Measurements from ENCODE around the gene CPSF4L.
"Not testable (repeated sequence)": the region's sequence is repeated elsewhere in the genome, so short reads cannot be mapped to it uniquely, and the experiment has no call there.

Gene CPSF4L

DNA sequence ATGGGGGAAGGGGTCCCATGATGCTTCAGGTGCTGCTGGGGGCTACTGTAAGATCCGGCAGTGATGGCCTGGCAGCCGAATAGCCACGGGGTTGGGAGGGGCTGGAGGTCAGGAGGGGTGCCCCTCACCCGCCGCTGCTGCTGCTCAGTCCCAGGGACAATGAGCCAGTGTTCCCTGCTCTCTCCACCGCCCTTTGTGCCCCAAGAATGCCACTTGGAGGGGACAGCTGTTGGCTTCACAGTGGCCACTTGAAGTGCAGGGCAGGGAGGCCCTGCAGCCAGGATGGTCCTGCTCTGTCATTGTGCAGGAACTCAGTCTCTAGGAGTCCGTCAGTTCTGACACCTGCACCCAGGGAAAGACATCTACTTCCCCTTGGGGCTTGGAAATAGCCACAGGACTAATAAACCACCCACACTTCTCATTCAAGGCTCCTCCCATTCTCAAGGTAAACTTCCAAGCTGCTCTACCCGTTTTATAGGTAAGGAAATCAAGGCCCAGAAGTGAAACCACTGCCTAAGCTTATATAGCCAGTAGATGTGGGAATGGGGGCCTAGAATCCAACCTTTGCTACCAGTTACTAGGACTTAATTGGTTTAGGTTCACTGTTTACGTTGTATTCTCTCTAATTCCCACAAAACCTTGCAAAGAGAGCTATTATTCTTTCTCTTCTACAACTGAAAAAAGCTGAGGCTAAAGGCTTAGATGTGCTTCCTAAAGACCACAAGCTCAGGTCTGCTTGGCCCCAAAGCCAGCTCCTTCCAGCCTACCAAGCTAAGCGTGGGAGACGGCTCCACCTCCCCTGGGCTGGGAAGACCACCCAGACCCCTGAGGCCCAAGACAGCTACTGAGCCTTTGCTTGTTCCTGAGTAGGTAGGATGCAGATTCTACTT is 6.2 kb upstream of the CPSF4L start:
- no peak for DNase-seq (ENCODE audit: low read depth)

DNA sequence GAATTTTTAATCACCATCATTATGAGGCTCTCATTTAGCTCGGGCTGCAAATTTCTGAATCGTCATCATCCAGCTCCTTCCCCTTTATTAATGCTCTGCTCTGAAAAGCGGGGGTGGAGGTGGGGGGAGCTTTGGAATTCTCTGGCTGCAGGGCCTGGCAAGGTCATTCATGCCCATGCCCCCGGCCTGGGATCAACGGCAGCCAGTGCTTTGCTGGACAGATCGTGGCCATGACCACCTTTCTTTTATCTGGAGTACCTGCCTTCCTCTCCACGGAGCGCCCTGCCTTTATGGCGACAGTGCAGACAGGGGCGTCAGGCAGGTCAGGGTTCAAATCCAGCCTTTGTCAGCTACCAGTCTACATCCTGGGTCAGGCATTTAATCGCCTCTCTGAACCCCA is 5.1 kb upstream of the CPSF4L start:
- DNase-seq (ENCODE audit: low read depth): no peak

DNA sequence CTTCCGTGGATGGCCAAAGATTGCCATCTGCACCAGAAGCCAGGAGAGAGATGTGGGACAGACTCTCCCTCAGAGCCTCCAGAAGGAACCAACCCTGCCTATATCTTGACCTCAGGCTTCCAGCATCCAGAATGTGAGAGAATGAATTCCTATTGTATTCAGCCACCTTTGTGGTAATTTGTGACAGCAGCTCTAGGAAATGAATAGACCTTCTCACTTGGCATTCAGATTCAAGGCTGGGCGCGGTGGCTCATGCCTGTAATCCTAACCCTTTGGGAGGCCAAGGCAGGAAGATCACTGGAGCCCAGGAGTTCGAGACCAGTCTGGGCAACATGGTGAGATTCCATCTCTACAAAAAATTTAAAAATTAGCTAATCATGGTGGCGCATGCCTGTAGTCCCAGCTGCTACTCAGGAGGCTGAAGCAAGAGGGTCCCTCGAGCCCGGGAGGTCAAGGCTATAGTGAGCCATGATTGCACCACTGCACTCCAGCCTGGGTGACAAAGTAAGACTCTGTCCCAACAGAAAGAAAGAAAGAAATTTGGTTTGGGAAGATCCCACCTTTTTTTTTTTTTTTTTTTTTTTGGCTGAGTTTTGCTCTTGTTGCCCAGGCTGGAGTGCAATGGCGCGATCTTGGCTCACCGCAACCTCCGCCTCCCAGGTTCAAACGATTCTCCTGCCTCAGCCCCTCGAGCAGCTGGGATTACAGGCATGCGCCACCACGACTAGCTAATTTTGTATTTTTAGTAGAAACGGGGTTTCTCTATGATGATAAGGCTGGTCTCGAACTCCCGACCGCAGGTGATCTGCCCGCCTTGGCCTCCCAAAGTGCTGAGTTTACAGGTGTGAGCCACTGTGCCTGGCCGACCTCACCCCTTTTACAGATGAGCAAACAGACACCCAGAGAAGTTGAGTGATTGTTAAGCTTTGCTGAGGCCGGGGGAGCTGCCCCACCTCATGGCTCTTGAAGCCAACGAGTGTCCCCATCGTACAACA is 4.3 kb upstream of the CPSF4L start:
- no peak for DNase-seq (ENCODE audit: low read depth)

DNA sequence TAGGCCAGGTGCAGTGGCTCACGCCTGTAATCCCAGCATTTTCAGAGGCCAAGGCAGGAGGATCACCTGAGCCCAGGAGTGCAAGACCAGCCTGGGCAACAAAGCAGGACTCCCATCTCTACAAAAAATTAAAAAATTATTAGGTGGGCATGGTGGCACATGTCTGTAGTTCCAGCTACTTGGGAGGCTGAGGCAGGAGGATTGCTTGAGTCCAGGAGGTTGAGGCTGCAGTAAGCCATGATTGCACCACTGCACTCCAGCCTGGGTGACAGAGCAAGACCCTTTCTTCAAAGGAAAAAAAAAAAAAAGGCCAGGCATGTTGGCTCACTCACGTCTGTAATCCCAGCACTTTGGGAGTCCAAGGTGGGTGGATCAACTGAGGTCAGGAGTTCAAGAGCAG is 2.8 kb upstream of the CPSF4L start:
- not testable (repeated sequence) for DNase-seq (ENCODE audit: low read depth)

DNA sequence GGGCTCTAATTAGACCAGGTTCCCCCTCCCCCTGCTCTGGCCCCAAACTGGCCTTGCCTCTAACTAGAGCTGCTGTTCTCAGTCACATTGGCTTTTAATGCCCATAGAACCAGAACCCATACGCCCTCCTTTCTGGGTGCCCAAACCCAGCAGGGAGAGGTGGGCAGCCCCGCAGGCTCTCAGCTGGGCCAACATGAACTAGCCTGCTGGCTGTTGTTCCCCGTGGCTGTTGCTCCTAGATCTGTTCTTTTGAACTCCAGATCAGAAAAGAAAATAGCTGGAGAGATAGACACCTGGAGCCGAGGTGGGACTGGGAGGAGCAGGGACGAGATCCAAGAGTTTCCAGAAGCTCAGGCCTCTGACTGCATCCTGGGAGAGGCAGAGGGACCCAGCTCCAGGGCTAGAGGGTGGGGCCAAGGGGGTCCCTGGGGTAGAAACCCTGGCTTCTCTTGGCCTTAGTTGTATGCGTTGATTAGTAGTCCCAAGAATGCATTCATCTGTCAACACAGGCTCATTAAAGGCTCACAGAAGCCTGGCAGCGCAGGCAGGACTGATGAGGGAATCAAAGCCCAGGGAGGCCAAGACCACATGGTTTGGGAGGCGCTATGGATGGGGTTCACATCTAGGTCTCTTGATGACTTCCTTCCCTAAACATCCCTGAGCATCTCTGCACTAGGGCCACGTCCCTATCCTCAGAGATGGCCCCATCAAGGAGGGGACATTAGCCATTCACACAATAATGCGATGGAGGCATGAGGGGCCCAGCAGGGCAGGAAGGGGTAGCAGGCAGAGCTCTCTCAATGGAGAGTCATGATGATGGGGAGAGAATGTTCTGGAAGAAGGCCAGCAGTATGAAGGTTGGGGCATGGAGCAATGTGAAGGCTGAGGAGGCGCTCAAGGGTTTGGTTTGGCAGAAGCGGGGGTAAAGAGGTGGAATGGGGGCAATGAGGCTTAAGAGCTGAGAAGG is 1.3 kb upstream of the CPSF4L start:
- no peak for DNase-seq (ENCODE audit: low read depth)

DNA sequence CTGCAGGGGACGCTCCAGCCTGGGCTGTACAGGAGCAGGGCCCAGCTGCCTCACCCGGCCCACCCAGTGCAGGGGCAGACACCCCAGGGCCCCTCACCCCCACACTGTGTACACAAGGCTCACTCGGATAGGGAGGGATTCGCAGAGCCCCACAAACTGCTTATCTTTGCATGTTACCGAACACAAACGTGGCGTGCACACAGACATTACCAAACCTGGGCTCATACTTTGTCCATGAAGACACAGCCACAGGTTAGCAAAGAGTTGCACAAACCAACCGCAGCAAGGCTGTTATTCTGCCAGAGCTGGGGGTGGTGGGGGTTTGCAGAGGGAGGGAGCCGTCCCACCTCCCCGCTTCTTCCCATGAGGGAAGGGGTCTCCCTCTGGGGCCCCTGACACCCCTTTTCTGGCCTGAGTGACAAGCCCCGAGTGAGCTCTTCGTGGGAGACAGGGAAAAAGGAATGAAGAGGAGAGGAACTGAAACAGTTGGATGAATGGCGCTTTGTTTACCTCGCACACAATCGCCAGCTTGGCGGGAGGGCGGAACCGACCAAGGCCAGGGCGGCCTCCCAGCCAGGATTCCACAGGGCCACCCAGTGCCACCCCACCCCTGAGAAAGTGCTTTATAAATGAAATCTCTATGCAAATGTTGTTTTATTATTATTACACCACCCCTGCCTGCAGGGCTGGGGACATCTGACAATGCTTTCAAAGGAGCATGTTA is 434 bp upstream of the CPSF4L start:
- DNase-seq (ENCODE audit: low read depth): no peak

DNA sequence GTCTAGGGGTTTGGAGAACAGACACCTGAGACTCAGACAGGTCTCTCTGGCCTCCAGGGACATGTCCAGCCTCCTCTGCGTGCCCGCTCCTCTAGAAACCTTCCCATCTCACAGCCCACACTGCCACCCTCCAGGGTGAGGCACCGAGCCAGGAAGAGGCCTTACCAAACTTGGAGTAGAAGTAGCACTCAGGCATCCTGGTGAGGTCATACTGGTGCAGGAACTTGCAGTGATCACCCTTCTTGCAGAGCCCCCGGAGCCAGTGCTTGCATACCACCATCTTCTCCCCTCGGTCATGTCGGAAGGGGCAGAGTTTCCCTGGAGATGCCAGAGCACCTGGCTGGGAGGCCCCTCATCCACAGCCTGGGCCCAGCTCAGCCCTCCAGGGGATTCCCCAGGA is 4.2 kb downstream of the CPSF4L start:
- DNase-seq (ENCODE audit: low read depth): no peak

DNA sequence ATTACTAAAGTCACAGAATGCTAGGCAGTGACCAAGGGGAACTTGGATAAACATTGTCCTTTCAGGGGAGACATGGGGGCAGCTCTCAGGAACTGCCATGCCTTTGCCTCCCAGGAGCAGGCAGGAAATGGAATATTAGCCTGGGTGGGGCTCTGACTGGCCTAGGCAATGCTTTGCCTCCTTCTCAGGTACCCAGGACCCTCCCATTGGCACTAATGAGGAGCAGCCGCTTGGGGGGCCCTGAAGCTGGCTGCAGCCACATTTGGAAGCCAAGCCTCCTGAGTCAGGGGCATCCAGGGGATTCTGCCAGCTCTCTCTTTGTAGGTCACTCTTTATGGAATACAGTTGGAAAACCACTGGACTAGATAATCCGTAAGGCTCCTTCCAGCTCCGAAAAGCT is 5.5 kb downstream of the CPSF4L start:
- no peak for DNase-seq (ENCODE audit: low read depth)

DNA sequence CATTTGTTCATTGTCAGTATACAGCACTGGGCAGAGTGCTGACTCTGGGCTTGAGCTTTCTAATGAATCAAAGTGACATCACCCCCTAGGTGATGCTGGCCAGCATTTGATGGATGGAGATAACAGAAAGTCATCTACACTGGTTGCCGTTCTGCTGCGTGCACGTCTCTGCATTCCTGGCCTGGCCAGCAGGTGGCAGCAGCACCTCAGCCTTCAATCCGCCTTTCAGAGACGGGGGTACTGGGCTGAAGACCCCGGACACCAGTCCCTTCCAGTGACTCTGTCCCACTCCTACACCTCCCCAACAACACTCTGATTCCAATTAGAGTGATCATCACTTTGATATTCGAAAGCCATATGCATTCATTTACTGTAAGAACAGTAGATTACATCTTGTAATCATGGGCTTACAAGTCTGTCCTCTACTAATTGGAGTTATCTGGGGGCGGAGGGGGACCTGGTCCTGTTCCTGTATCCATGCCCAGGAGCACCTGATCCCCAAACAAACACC is 6.0 kb downstream of the CPSF4L start:
- DNase-seq (ENCODE audit: low read depth): no peak

DNA sequence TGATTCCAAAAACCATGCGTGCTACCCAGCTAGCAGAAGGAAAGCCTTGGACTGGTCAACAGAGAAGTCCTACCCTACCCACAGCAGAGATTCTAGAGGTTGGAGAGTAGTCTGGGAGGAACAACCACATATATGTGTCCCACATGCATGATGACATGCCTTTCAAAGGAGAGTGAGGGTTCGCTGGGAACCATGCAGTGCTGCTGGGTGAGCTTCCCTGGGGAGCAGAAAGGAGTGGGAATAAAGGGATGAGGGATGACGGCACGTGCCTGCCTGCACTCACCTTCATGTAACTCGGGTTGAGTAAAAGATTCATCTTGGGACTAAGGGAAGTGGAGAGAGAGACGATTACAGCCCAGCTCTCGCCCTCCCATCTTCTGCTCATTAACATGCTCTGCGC is 9.8 kb downstream of the CPSF4L start:
- no peak for DNase-seq (ENCODE audit: low read depth)

DNA sequence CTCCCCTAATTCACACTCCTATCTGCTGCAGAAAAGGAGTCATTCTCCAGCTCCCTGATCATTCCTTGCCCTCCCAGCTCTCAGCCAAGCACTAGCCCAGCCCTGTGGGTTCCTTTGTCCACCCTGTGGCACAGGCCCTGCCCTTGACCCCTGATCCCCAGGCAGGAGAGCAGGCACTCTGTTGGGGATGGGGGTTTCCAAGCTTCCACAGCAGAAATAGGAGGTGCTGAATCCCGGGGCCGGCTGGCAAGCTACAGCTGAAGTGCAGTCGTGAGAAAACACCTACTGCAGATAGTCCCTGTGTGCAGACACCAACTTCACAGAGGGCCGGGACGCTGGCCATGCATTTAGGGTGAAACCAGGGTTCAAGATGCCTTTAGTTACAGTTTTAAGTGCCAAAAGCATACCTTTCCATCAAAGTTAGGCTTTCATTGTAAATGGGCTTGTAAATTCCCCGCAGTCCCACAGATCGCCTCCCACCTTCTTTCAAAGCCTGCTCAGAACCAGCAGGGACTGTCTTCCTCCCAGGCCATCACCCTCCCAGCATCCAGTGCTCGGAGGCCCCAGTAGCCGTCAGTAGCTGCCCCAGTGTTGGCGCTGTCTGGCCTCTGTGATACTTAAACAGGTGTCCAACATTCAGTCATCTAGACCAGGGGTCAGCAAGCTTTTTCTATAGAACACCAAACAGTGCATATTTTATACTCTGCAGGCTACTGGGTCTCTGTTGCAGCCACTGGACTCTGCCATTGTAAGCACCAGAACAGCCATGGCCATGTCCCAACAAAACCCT is 10.6 kb downstream of the CPSF4L start:
- no peak for DNase-seq (ENCODE audit: low read depth)

DNA sequence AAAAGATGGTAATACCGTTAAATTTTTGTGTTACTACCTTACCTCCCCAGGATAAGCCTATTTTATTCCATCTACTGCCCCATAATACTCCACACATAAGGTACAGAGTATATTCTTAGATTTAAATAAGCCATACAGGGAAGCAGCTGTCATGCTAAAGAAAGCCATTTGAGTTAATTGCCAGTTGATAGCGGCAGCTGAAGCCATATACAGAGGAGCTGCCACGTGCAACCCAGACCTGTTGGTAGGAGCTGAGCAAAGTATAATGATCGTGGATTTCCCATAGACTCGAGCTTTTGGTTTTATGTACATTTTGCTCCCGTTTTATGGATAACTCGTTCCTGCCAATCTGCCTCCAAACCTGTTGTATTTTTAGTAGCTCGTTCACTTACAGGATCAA is 12.0 kb downstream of the CPSF4L start:
- DNase-seq (ENCODE audit: low read depth): no peak

DNA sequence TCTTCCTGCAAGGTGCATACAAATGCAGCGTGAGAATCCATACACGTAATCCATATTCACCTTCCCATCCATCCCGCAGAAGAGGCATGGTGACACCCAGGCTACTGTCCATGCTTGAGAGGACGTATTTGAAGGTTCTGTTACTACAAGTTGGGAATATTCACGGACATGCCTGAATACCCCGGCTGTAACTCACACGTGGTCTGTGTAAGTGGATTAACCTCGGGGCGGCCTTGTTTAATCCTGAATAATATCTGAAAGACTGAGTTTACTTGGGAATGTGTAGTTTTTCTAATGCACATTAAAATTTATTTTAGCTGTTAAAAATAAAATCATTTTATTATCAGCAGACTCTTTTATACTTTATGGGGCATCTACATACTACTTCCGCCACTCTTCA is 13.1 kb downstream of the CPSF4L start:
- no peak for DNase-seq (ENCODE audit: low read depth)

DNA sequence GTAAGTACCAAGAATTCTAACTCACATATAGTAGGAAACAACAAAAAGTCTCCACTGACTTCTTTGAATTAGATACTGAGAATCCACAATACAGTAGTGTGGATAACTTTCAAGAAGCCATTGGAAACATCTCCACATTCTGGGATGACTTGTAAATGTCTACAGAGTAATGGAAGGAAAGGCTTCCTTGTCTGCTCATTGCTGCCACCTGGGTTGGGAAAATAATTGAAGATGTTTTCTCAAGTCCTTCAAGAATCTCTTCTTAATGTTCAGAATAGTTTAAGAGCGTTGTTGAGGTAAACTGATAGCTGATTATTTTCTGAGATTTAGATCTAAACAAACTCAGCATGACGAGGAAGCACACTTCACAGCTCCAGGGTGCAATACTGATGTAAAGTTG is 14.0 kb downstream of the CPSF4L start:
- no peak for DNase-seq (ENCODE audit: low read depth)

DNA sequence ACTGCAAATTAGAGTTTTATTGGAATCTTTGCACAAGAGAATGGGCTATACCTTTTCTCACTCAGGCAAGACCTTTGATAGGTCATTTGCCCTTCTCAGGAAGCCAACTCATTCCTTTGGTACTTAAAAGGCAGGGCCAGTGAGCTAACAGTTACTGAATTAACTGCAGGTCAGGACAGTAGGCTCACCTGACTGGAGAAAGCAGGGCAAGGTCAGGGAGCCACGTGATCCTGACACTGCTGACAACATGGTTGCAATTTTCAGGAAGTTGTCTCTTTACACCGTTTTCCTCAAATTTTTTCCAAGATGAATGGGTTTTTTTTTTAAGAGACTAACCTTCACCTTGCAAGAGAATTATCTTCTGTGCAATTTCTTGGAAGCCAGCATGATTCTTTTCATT is 21.1 kb downstream of the CPSF4L start:
- no peak for DNase-seq (ENCODE audit: low read depth)

DNA sequence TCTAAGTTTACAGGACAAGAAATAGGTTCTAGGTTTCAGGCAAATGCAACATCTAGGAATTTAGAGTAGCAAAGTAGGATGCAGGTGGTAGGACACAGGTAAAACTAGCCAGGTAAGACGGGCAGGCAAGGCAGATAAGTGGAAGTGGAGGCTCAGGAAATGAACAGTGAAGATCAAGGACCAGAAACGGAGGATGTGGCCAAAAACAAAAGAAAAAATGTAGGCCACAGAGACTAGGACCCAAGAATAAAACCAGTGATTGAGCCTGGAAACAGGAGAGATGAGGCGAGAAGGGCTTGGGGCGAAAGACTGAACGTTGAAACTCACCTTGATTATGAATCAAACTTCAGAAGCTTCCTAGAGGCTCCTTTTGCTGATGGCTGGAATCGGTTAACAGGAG is 24.0 kb downstream of the CPSF4L start:
- no peak for DNase-seq (ENCODE audit: low read depth)

DNA sequence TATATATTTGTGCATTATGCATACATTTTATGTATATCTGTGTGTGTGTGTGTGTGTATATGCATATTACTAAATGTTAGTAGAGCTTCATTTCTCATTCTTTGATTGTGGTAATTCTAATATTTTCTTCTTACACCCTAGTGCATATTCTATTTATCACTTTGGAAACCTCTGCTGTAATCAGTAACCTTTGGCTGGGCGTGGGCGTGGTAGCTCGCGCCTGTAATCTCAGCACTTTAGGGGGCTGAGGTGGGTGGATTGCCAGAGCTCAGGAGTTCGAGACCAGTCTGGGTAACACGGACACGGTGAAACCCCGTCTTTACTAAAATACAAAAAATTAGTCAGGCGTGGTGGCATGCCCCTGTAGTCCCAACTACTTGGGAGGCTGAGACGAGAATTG is 26.9 kb downstream of the CPSF4L start:
- no peak for DNase-seq (ENCODE audit: low read depth)

DNA sequence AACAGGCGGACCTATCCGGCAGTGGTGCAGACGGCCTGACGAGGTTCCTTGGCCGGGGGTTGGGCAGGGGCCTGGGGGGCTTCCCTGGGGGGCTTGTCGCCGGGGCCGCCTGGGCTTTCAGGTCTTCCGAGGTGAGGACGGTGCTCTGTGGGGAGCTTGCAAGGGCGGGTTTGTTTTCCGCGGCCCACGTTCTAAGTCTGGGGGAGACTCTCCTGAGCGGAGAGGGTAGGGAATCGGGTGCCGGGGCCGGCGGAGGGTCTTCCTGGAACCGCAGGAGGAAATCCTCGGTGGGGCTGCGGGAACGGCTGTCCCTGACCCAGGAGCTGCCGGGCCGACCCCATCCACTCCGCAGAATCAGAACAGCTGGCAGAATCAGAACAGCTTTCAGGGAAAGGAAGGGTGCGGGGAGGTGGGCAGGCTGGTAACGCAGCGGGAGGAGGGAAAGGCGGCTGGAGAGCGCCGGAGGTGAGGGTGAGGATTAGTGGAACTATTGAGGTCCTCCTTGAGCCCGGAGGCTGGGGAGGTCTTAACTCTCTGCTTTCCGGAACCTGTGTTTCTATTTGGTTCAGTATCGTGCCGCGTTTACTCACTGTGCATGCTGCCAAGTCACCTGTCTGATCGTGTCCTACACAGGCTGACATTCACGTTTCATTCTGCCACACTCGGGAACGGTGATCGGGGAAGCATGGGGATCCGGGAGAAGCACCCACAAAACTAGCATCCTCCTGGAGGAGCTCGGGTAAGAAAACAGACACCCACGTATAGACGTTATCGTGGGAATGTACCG is 28.9 kb downstream of the CPSF4L start:
- no peak for DNase-seq (ENCODE audit: low read depth)
